Muscle of arm (tissue), 12 donors: ENCODE results near the gene ZRANB2. TPM values are rescaled to one million over a fixed set of nuclear protein-coding genes. Genes with fewer than 3 reads are reported as not detected.

ENCODE experiments used
- DNase-seq: peaks from one replicate; pipeline ENCODE4 v3.0.0-alpha.2; 2013
- polyA plus RNA-seq, 12 donors: library from polyadenylated mRNA; unstranded; fragments of 120-200 nt; gene quantifications; one replicate each; pipeline ENCODE4 v1.2.1, GENCODE V29; 2013; ENCODE audit not compliant: insufficient read length in 12 of 12

The ZRANB2 gene
- polyA plus RNA-seq, 12 donors = 73.9 to 171 (median 118) TPM; not detected in 1

- no peak for DNase-seq
These were observed 43.8 kb downstream of the ZRANB2 start for GRCh38 chr1:71037066-71037465.

- no peak for DNase-seq
These were observed 47.7 kb downstream of the ZRANB2 start for GRCh38 chr1:71033136-71033535.

- no peak for DNase-seq
These were observed 49.4 kb downstream of the ZRANB2 start for GRCh38 chr1:71031426-71031825.

- no peak for DNase-seq
These were observed 50.8 kb downstream of the ZRANB2 start for GRCh38 chr1:71030026-71030425.

- no peak for DNase-seq
These were observed 51.9 kb downstream of the ZRANB2 start for GRCh38 chr1:71028981-71029380.

- DNase-seq = no peak
These were observed 52.8 kb downstream of the ZRANB2 start for GRCh38 chr1:71027991-71028390.

- no peak for DNase-seq
These were observed 54.7 kb downstream of the ZRANB2 start for GRCh38 chr1:71026093-71026492.

- no peak for DNase-seq
These were observed 57.3 kb downstream of the ZRANB2 start for GRCh38 chr1:71023515-71023914.

GRCh38 chr1:71019233-71019969 lies 61.4 kb downstream of the ZRANB2 start:
- DNase-seq = no peak

GRCh38 chr1:71018791-71019190 lies 62.0 kb downstream of the ZRANB2 start:
- DNase-seq = no peak

GRCh38 chr1:71015745-71016144 lies 65.1 kb downstream of the ZRANB2 start:
- DNase-seq = no peak

GRCh38 chr1:71014178-71014579 lies 66.7 kb downstream of the ZRANB2 start:
- no peak for DNase-seq

Other genes with a start within 250 kb of the ZRANB2 start
- 1 to 10 TPM in 5 of 12 donors, under 1 TPM in 5, not detected in 2; 0.51 to 5.3 (median 0.93) TPM for gene PTGER3, start 33.2 kb downstream of the ZRANB2 start, polyA plus RNA-seq